SH-SY5Y (cell line): ENCODE measurements around the gene USP4.

Source experiments
- GATA2 ChIP-seq: IDR thresholded peaks from 2 replicates; pipeline ENCODE4 v1.6.1; 2011; ENCODE audit warnings: mild to moderate bottlenecking, low read depth, low read length
- GATA3 ChIP-seq: IDR thresholded peaks from 2 replicates; pipeline ENCODE4 v1.6.1; 2011; ENCODE audit warnings: low read depth, mild to moderate bottlenecking, low read length, moderate library complexity

DNA sequence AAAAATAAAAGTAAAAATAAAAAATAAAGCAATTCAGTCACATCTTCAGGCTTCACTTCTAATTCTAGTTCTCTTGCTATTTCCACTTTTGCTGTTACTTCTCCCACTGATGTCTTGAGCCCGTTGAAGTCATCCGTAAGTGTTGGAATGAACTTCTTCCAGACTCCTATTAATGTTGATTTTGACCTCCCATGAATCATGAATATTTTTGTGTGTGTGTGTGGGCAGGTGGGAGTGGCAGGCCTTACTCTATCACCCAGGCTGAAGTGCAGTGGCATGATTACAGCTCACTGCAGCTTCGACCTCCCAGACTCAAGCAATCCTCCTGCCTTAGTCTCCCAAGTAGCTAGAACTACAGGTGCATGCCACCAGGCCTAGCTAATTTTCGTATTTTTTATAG lies 10.7 kb downstream of the USP4 start:
- TF ChIP-seq GATA2 (no peak), GATA3 (no peak)
